Prostate gland (tissue), 2 donors: ENCODE results near the gene PPM1G.

Source experiments
- POLR2A ChIP-seq: fragments of 450-650 bp; IDR thresholded peaks from one replicate; pipeline ENCODE4 v1.6.1; 2016; ENCODE audit warnings: antibody characterized with exemption, mild to moderate bottlenecking
- TF ChIP-seq, protein P1 (sequence below), 4 experiments: fragments of 200-600 bp in 2 of 4; fragments of 450-650 bp in 2 of 4; sonication (generic) in 2 of 4; IDR thresholded peaks; 1 replicate in 3 of 4; 2 replicates in 1 of 4; pipeline ENCODE4 v1.5.1; 2016 to 2019; ENCODE audit warnings: antibody characterized with exemption in 4 of 4, mild to moderate bottlenecking in 2 of 4, moderate library complexity in 2 of 4

DNA sequence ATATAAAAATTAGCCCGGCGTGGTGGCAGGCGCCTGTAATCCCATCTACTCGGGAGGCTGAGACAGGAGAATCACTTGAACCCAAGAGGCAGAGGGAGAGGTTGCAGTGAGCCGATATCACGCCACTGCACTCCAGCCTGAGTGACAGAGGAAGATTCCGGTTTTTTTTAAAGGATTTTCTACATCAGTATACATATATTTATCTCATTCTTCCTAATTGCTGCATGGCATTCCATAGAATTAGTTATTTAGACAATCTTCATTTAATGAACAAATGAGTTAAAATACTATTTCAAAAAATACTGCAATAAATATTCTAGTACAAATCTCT lies 54.8 kb downstream of the PPM1G start:
- no peak for TF ChIP-seq POLR2A
- TF ChIP-seq, protein P1, sequence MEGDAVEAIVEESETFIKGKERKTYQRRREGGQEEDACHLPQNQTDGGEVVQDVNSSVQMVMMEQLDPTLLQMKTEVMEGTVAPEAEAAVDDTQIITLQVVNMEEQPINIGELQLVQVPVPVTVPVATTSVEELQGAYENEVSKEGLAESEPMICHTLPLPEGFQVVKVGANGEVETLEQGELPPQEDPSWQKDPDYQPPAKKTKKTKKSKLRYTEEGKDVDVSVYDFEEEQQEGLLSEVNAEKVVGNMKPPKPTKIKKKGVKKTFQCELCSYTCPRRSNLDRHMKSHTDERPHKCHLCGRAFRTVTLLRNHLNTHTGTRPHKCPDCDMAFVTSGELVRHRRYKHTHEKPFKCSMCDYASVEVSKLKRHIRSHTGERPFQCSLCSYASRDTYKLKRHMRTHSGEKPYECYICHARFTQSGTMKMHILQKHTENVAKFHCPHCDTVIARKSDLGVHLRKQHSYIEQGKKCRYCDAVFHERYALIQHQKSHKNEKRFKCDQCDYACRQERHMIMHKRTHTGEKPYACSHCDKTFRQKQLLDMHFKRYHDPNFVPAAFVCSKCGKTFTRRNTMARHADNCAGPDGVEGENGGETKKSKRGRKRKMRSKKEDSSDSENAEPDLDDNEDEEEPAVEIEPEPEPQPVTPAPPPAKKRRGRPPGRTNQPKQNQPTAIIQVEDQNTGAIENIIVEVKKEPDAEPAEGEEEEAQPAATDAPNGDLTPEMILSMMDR (IDR thresholded peaks at IDR 0.05): no peak
